ENCODE results near the gene FTSJ1.

FTSJ1 gene

GRCh38 chrX:48468693-48469691 lies 7.0 kb upstream of the FTSJ1 start:
- Histone ChIP-seq H3K36me3 (ENCODE audit: control insufficient read depth in 5 of 5, insufficient read depth in 5 of 5, low read length in 5 of 5) (no peaks in the 10 kb centered on the region), H3K9me3 (ENCODE audit: control insufficient read depth in 5 of 5, low read length in 5 of 5) (peaks cover 0 to 2% (median 0%) of the 10 kb centered on the region in 5 donors), H3K27ac (ENCODE audit: low read depth, low read length) (no peak overlapping the region), H3K4me1 (ENCODE audit: control insufficient read depth in 5 of 5, insufficient read depth in 5 of 5, low read length in 5 of 5) (peaks cover 0 to 9% (median 5%) of the 10 kb centered on the region in 5 donors), H3K4me3 (ENCODE audit: low read depth in 1 of 5, low read length in 5 of 5) (peak overlapping the region in 4 of 5 donors; percentile 6 to 42 (median 30)), H3K27me3 (ENCODE audit: control insufficient read depth in 5 of 5, insufficient read depth in 4 of 5, low read length in 5 of 5) (peaks cover 15 to 33% (median 28%) of the 10 kb centered on the region in 5 donors), H3K9ac (ENCODE audit: low read length in 5 of 5) (peak overlapping the region in 2 of 5 donors; percentile 38 to 51)

- Histone ChIP-seq H3K27me3 (ENCODE audit: control insufficient read depth in 5 of 5, insufficient read depth in 4 of 5, low read length in 5 of 5) (peaks cover 13 to 28% (median 23%) of the 10 kb centered on the region in 5 donors), H3K4me3 (ENCODE audit: low read depth in 1 of 5, low read length in 5 of 5) (peak within 1 kb of the TSS in 4 of 5 donors; percentile 6 to 42 (median 30)), H3K36me3 (ENCODE audit: control insufficient read depth in 5 of 5, insufficient read depth in 5 of 5, low read length in 5 of 5) (no peaks in the 10 kb centered on the region), H3K4me1 (ENCODE audit: control insufficient read depth in 5 of 5, insufficient read depth in 5 of 5, low read length in 5 of 5) (peaks cover 0 to 9% (median 5%) of the 10 kb centered on the region in 5 donors), H3K9me3 (ENCODE audit: control insufficient read depth in 5 of 5, low read length in 5 of 5) (peaks cover 0 to 2% (median 0%) of the 10 kb centered on the region in 5 donors), H3K9ac (ENCODE audit: low read length in 5 of 5) (no peak within 1 kb of the TSS), H3K27ac (ENCODE audit: low read depth, low read length) (no peak within 1 kb of the TSS)
Measured at GRCh38 chrX:48470110-48470832, 5.7 kb upstream of the FTSJ1 start, which contains the start of gene SLC38A5. TSS of gene SLC38A5 (minus strand) at chrX:48470260. CDS start at chrX:48467924, 2,336 bp downstream.

- Histone ChIP-seq H3K36me3 (ENCODE audit: control insufficient read depth in 5 of 5, insufficient read depth in 5 of 5, low read length in 5 of 5) (no peaks in the 10 kb centered on the region), H3K4me1 (ENCODE audit: control insufficient read depth in 5 of 5, insufficient read depth in 5 of 5, low read length in 5 of 5) (peaks cover 0 to 9% (median 5%) of the 10 kb centered on the region in 5 donors), H3K9me3 (ENCODE audit: control insufficient read depth in 5 of 5, low read length in 5 of 5) (peaks cover 0 to 2% (median 0%) of the 10 kb centered on the region in 5 donors), H3K27me3 (ENCODE audit: control insufficient read depth in 5 of 5, insufficient read depth in 4 of 5, low read length in 5 of 5) (peaks cover 8 to 23% (median 20%) of the 10 kb centered on the region in 5 donors), H3K27ac (ENCODE audit: low read depth, low read length) (no peak overlapping the region), H3K4me3 (ENCODE audit: low read depth in 1 of 5, low read length in 5 of 5) (no peak overlapping the region), H3K9ac (ENCODE audit: low read length in 5 of 5) (no peak overlapping the region)
Measured at GRCh38 chrX:48470833-48471118, 5.2 kb upstream of the FTSJ1 start.

- Histone ChIP-seq H3K4me1 (ENCODE audit: control insufficient read depth in 5 of 5, insufficient read depth in 5 of 5, low read length in 5 of 5) (peaks cover 0 to 12% (median 6%) of the 10 kb centered on the region in 5 donors), H3K4me3 (ENCODE audit: low read depth in 1 of 5, low read length in 5 of 5) (no peak overlapping the region), H3K27ac (ENCODE audit: low read depth, low read length) (no peak overlapping the region), H3K36me3 (ENCODE audit: control insufficient read depth in 5 of 5, insufficient read depth in 5 of 5, low read length in 5 of 5) (no peaks in the 10 kb centered on the region), H3K9me3 (ENCODE audit: control insufficient read depth in 5 of 5, low read length in 5 of 5) (peaks cover 0 to 4% (median 0%) of the 10 kb centered on the region in 5 donors), H3K27me3 (ENCODE audit: control insufficient read depth in 5 of 5, insufficient read depth in 4 of 5, low read length in 5 of 5) (peaks cover 7 to 22% (median 20%) of the 10 kb centered on the region in 5 donors), H3K9ac (ENCODE audit: low read length in 5 of 5) (no peak overlapping the region)
Measured at GRCh38 chrX:48471504-48471903, 4.5 kb upstream of the FTSJ1 start.

GRCh38 chrX:48472225-48472624 lies 3.8 kb upstream of the FTSJ1 start:
- Histone ChIP-seq H3K9me3 (ENCODE audit: control insufficient read depth in 5 of 5, low read length in 5 of 5) (peaks cover 0 to 4% (median 0%) of the 10 kb centered on the region in 5 donors), H3K9ac (ENCODE audit: low read length in 5 of 5) (no peak overlapping the region), H3K4me3 (ENCODE audit: low read depth in 1 of 5, low read length in 5 of 5) (no peak overlapping the region), H3K36me3 (ENCODE audit: control insufficient read depth in 5 of 5, insufficient read depth in 5 of 5, low read length in 5 of 5) (no peaks in the 10 kb centered on the region), H3K4me1 (ENCODE audit: control insufficient read depth in 5 of 5, insufficient read depth in 5 of 5, low read length in 5 of 5) (peaks cover 0 to 19% (median 13%) of the 10 kb centered on the region in 5 donors), H3K27me3 (ENCODE audit: control insufficient read depth in 5 of 5, insufficient read depth in 4 of 5, low read length in 5 of 5) (peaks cover 7 to 22% (median 12%) of the 10 kb centered on the region in 5 donors), H3K27ac (ENCODE audit: low read depth, low read length) (no peak overlapping the region)

GRCh38 chrX:48472851-48473703 lies 2.9 kb upstream of the FTSJ1 start:
- Histone ChIP-seq H3K9me3 (ENCODE audit: control insufficient read depth in 5 of 5, low read length in 5 of 5) (peaks cover 0 to 4% (median 0%) of the 10 kb centered on the region in 5 donors), H3K27me3 (ENCODE audit: control insufficient read depth in 5 of 5, insufficient read depth in 4 of 5, low read length in 5 of 5) (peaks cover 4 to 15% (median 10%) of the 10 kb centered on the region in 5 donors), H3K27ac (ENCODE audit: low read depth, low read length) (no peak overlapping the region), H3K9ac (ENCODE audit: low read length in 5 of 5) (no peak overlapping the region), H3K36me3 (ENCODE audit: control insufficient read depth in 5 of 5, insufficient read depth in 5 of 5, low read length in 5 of 5) (peaks cover 0 to 2% (median 0%) of the 10 kb centered on the region in 5 donors), H3K4me3 (ENCODE audit: low read depth in 1 of 5, low read length in 5 of 5) (no peak overlapping the region), H3K4me1 (ENCODE audit: control insufficient read depth in 5 of 5, insufficient read depth in 5 of 5, low read length in 5 of 5) (peaks cover 0 to 14% (median 10%) of the 10 kb centered on the region in 5 donors)

- H3K4me1 ChIP-seq (ENCODE audit: control insufficient read depth in 5 of 5, insufficient read depth in 5 of 5, low read length in 5 of 5), result peaks cover 0 to 12% (median 10%) of the 10 kb centered on the region in 5 donors
- H3K27me3 ChIP-seq (ENCODE audit: control insufficient read depth in 5 of 5, insufficient read depth in 4 of 5, low read length in 5 of 5), result peaks cover 4 to 12% (median 10%) of the 10 kb centered on the region in 5 donors
- no peak overlapping the region for H3K27ac ChIP-seq (ENCODE audit: low read depth, low read length)
- H3K4me3 ChIP-seq (ENCODE audit: low read depth in 1 of 5, low read length in 5 of 5), result no peak overlapping the region
- peaks cover 0 to 4% (median 0%) of the 10 kb centered on the region in 5 donors for H3K9me3 ChIP-seq (ENCODE audit: control insufficient read depth in 5 of 5, low read length in 5 of 5)
- H3K9ac ChIP-seq (ENCODE audit: low read length in 5 of 5), result no peak overlapping the region
- peaks cover 0 to 3% (median 0%) of the 10 kb centered on the region in 5 donors for H3K36me3 ChIP-seq (ENCODE audit: control insufficient read depth in 5 of 5, insufficient read depth in 5 of 5, low read length in 5 of 5)
Measured at GRCh38 chrX:48473704-48473990, 2.4 kb upstream of the FTSJ1 start.

GRCh38 chrX:48474127-48474526 lies 1.9 kb upstream of the FTSJ1 start:
- peaks cover 0 to 12% (median 10%) of the 10 kb centered on the region in 5 donors for H3K4me1 ChIP-seq (ENCODE audit: control insufficient read depth in 5 of 5, insufficient read depth in 5 of 5, low read length in 5 of 5)
- H3K4me3 ChIP-seq (ENCODE audit: low read depth in 1 of 5, low read length in 5 of 5), result no peak overlapping the region
- H3K36me3 ChIP-seq (ENCODE audit: control insufficient read depth in 5 of 5, insufficient read depth in 5 of 5, low read length in 5 of 5), result peaks cover 0 to 7% (median 0%) of the 10 kb centered on the region in 5 donors
- peaks cover 0 to 4% (median 0%) of the 10 kb centered on the region in 5 donors for H3K9me3 ChIP-seq (ENCODE audit: control insufficient read depth in 5 of 5, low read length in 5 of 5)
- no peak overlapping the region for H3K27ac ChIP-seq (ENCODE audit: low read depth, low read length)
- peaks cover 4 to 12% (median 7%) of the 10 kb centered on the region in 5 donors for H3K27me3 ChIP-seq (ENCODE audit: control insufficient read depth in 5 of 5, insufficient read depth in 4 of 5, low read length in 5 of 5)
- H3K9ac ChIP-seq (ENCODE audit: low read length in 5 of 5), result no peak overlapping the region

GRCh38 chrX:48474581-48474980 lies 1.4 kb upstream of the FTSJ1 start:
- Histone ChIP-seq H3K27me3 (ENCODE audit: control insufficient read depth in 5 of 5, insufficient read depth in 4 of 5, low read length in 5 of 5) (peaks cover under 1 to 7% (median 5%) of the 10 kb centered on the region in 5 donors), H3K4me3 (ENCODE audit: low read depth in 1 of 5, low read length in 5 of 5) (no peak overlapping the region), H3K36me3 (ENCODE audit: control insufficient read depth in 5 of 5, insufficient read depth in 5 of 5, low read length in 5 of 5) (peaks cover 0 to 11% (median 0%) of the 10 kb centered on the region in 5 donors), H3K4me1 (ENCODE audit: control insufficient read depth in 5 of 5, insufficient read depth in 5 of 5, low read length in 5 of 5) (peaks cover 0 to 12% (median 10%) of the 10 kb centered on the region in 5 donors), H3K9ac (ENCODE audit: low read length in 5 of 5) (no peak overlapping the region), H3K9me3 (ENCODE audit: control insufficient read depth in 5 of 5, low read length in 5 of 5) (peaks cover 0 to 4% (median 0%) of the 10 kb centered on the region in 5 donors), H3K27ac (ENCODE audit: low read depth, low read length) (no peak overlapping the region)

Measured in subcutaneous abdominal adipose tissue (tissue), 5 donors.